ENCODE measurements around the gene SNAP23. TPM values are rescaled to one million over a fixed set of nuclear protein-coding genes. Genes with fewer than 3 reads are reported as not detected.

The SNAP23 gene
- total RNA-seq, 4 donors from 2014 or later = 54.0 to 77.9 (median 64.0) TPM

DNA sequence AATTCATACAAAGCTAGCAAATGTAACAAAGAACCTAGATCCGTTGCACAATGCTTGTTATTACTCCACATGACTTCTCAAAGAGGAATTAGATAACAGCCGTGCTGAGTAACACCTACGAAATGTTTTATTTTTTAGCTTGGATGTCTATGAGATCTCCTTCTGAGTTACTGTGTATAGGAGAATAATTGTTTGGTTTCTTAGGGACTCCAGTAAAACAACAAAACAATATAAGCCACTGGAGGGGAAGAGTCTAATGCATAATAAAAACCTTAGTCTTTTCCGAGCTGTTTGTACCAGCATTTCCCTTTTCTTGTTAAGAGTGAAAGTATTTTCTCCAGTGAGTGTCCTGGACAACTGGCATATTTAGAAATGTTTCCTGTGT is 15.6 kb downstream of the SNAP23 start:
- Histone ChIP-seq H3K9me3 (no peaks in the 10 kb centered on the region), H3K4me3 (no peak overlapping the region), H3K36me3 (peaks cover 0 to 34% (median 6%) of the 10 kb centered on the region in 3 donors), H3K27me3 (no peaks in the 10 kb centered on the region), H3K4me1 (peaks cover 0 to 18% (median 0%) of the 10 kb centered on the region in 4 donors), H3K27ac (peak overlapping the region in 2 of 4 donors; percentile 39 to 49)
- 58 to 60% methylated on average over 4 of the region's 4 CpGs for whole genome bisulfite sequencing, 2 donors
- TF ChIP-seq POLR2A (IDR thresholded peaks at IDR 0.05) = no peak
- no peak for TF ChIP-seq CTCF (IDR thresholded peaks at IDR 0.05)
- TF ChIP-seq EP300 (IDR thresholded peaks at IDR 0.05) = no peak
- DNase-seq (ENCODE audit: low spot score in 2 of 2) = no peak

GRCh38 chr15:42523331-42523730 is 27.9 kb downstream of the SNAP23 start:
- Histone ChIP-seq H3K9me3 (no peaks in the 10 kb centered on the region), H3K36me3 (peaks cover 0 to 78% (median 0%) of the 10 kb centered on the region in 3 donors), H3K4me3 (no peak overlapping the region), H3K4me1 (no peaks in the 10 kb centered on the region), H3K27ac (no peak overlapping the region), H3K27me3 (no peaks in the 10 kb centered on the region)
- TF ChIP-seq EP300 (IDR thresholded peaks at IDR 0.05) (no peak), POLR2A (IDR thresholded peaks at IDR 0.05) (no peak), CTCF (IDR thresholded peaks at IDR 0.05) (no peak)
- WGBS, 2 donors = 57 to 81% methylated on average over 2 of the region's 2 CpGs
- no peak for DNase-seq (ENCODE audit: low spot score in 2 of 2)

GRCh38 chr15:42528970-42529369 is 33.5 kb downstream of the SNAP23 start:
- 77 to 85% methylated on average over 3 of the region's 3 CpGs for WGBS, 2 donors
- TF ChIP-seq CTCF (IDR thresholded peaks at IDR 0.05) = no peak
- no peak for TF ChIP-seq POLR2A (IDR thresholded peaks at IDR 0.05)
- no peak for TF ChIP-seq EP300 (IDR thresholded peaks at IDR 0.05)
- Histone ChIP-seq H3K27me3 (no peaks in the 10 kb centered on the region), H3K4me3 (no peak overlapping the region), H3K27ac (no peak overlapping the region), H3K36me3 (peaks cover 0 to 90% (median 9%) of the 10 kb centered on the region in 3 donors), H3K4me1 (no peaks in the 10 kb centered on the region), H3K9me3 (no peaks in the 10 kb centered on the region)
- no peak for DNase-seq (ENCODE audit: low spot score in 2 of 2)

- 84 to 95% methylated on average over 1 of the region's 1 CpG for whole genome bisulfite sequencing, 2 donors
- peaks cover 2 to 95% (median 9%) of the 10 kb centered on the region in 3 donors for H3K36me3 ChIP-seq
Observed at GRCh38 chr15:42533246-42533645, 37.8 kb downstream of the SNAP23 start.

More at GRCh38 chr15:42533246-42533645, 37.8 kb downstream of the SNAP23 start:
- no peaks in the 10 kb centered on the region for H3K9me3 ChIP-seq
- H3K4me3 ChIP-seq = no peak overlapping the region
- H3K4me1 ChIP-seq = no peaks in the 10 kb centered on the region
- H3K27ac ChIP-seq = no peak overlapping the region
- H3K27me3 ChIP-seq = no peaks in the 10 kb centered on the region
- no peak for DNase-seq (ENCODE audit: low spot score in 2 of 2)
- no peak for TF ChIP-seq EP300 (IDR thresholded peaks at IDR 0.05)
- TF ChIP-seq POLR2A (IDR thresholded peaks at IDR 0.05) = no peak
- no peak for TF ChIP-seq CTCF (IDR thresholded peaks at IDR 0.05)
